HG02885 (cell line): ENCODE data around the gene SNX33.
"Not testable (repeated sequence)": the region's sequence is repeated elsewhere in the genome, so short reads cannot be mapped to it uniquely, and the experiment has no call there.

Experiments used
- ATAC-seq: cut with Tn5 transposase; IDR thresholded peaks from one replicate; pipeline ENCODE4 v1.9.1; 2021; ENCODE audit warnings: mild to moderate bottlenecking; ENCODE audit not compliant: unreplicated experiment, poor library complexity

SNX33 gene

DNA sequence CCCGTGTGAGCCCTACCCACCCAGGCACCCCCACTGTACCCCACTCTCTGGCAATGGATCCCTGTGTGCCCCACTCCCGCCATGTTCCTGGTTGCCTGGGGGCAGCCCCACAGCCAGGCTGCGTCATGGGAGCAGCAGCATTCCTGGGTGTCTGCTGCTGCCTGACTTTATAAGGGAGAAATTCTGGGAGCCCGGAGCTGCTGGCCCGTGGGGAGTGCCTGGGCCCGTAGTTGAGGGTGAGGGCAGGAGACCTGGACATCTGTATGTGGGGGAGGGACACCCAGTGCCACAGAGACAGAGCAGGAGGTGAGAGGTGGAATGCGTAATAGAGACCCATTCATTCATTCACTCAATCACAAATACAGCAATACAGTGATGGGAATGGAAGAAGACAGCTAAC lies 49.8 kb downstream of the SNX33 start:
- no peak for ATAC-seq

DNA sequence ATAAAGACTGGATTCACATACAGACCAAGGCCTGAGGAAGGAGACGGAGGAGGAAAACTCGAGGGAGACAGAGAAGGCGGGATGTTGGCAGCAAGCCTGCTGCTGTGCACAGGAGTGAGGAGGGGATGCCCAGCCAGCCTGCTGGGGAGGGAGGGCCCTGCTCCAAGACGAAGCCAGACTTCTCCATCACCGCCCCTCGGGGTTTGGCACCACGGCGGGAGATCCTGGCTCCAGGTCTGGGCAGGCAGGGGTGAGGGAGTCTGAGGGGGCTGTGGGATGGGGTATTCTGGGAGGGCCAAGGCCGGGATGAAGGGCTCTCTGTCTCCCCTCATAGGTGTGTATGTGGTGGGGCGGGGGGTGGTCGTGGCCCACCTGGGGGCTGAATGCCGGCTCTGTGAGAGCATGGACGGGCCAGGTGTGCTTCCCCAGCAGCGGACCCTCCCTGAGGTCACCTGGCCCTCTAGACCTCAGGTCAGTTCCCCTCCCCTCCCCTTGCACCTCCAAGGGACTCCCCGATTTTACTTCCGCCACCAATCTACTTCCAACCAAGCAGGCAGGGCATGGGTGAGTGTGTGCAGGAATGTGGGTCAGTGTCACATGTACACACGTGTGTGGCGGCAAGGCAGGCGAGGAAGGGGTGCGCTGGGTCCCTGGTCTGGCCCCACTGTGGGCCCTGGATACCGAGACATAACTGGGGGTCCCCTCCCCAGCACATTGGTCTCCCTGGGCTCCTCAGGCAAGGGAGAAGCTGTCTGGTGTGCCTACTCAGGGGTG lies 50.4 kb downstream of the SNX33 start:
- not testable (repeated sequence) for ATAC-seq

- not testable (repeated sequence) for ATAC-seq
Measured at GRCh38 chr15:75699517-75699916, 51.8 kb downstream of the SNX33 start.

DNA sequence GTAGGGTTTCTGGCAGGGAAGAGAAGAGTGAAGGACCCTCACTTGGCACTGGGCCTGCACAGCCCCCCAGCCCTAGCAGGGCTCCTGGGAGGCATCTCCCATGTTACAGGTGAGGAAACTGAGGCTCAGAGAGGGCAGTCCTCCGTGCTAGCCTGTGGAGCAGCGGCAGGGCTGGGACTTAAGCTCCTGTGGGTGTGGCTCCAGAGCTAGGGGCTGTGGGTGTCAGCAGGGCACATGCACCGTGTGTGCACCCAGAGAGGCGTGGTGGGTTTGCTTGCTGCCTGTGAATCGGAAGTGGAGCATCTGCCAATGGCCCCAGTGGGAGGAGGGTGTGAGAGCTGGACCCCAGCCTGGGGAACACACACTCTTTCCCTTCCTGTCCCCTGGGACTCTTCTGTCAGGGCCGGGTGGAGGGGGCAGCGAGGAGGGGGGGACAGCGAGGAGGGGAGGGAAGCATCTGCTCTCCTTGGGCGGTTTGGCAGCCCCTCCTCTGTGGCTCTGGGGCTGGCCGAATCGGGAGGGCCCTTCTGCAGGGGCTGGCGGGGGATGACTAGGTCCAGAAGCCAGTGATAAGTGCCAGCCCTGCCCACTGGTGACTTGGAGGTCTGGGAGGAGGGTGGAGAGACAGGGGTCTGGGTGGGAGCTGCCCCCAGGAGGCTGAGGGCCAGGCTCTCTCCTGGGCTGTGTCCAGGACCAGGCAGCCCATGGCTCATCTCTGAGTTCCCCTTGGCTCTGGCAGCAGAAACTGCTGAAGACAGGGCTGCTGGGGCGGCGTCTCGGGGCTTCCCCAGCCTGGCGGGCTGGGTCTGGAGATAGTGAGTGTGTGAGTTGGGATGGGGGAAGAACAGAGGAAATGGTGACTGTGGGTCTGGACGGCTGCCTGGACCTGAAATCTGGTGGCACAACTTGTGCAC lies 52.5 kb downstream of the SNX33 start:
- not testable (repeated sequence) for ATAC-seq

GRCh38 chr15:75701071-75702003 lies 53.6 kb downstream of the SNX33 start:
- not testable (repeated sequence) for ATAC-seq

GRCh38 chr15:75702436-75702835 lies 54.7 kb downstream of the SNX33 start:
- no peak for ATAC-seq

- ATAC-seq: not testable (repeated sequence)
Measured at GRCh38 chr15:75703440-75704262, 55.9 kb downstream of the SNX33 start.

- ATAC-seq: no peak
Measured at GRCh38 chr15:75704263-75704615, 56.5 kb downstream of the SNX33 start.

DNA sequence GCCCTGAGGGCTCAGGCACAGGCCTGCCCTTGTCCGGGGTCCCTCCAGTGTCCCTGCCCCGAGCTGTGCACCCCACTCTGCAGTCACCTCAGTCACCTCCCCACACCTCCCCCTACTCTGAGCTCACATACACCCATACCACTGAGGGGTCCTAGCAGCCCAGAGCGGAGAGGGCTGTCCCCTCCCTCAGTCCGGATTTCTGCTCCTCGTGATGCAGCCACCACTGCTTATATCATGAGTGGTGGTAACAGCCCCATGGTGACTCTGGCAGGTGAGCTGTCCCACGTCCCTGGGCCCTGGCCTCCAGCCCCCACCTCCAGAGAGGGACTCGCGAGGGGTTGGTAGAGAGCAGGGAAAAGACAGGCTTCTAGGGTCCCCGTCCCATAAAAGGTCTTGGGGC lies 56.9 kb downstream of the SNX33 start:
- no peak for ATAC-seq

- ATAC-seq: not testable (repeated sequence)
Measured at GRCh38 chr15:75705375-75705774, 57.7 kb downstream of the SNX33 start.

- ATAC-seq: no peak
Measured at GRCh38 chr15:75705854-75706681, 58.4 kb downstream of the SNX33 start.

GRCh38 chr15:75706682-75706954 lies 58.9 kb downstream of the SNX33 start:
- no peak for ATAC-seq

DNA sequence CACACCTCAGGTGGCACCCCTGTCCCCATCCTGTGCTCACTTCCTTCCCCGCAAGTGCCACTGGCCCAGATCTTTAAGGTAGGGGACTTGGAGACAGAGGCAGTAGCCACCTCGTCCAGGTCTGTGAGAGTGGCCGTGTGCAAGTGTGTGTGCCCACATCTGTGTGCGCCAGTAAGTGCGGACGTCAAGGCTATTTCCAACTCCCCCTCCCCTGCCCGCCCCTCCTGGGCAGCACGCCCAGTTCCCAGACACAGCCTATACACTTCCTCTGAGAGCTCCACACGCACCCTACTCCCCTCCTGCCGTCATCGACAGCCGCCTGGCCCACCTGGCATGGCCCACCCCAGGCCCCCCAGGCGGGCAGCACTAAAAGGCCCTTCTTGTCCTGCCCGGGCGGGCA lies 61.7 kb downstream of the SNX33 start:
- not testable (repeated sequence) for ATAC-seq

GRCh38 chr15:75710874-75711273 lies 63.2 kb downstream of the SNX33 start:
- ATAC-seq: not testable (repeated sequence)

GRCh38 chr15:75711495-75711894 lies 63.8 kb downstream of the SNX33 start:
- not testable (repeated sequence) for ATAC-seq
